ENCODE results near the gene PTX4.
"Not testable (repeated sequence)": the region's sequence is repeated elsewhere in the genome, so short reads cannot be mapped to it uniquely, and the experiment has no call there.

Gene PTX4

DNA sequence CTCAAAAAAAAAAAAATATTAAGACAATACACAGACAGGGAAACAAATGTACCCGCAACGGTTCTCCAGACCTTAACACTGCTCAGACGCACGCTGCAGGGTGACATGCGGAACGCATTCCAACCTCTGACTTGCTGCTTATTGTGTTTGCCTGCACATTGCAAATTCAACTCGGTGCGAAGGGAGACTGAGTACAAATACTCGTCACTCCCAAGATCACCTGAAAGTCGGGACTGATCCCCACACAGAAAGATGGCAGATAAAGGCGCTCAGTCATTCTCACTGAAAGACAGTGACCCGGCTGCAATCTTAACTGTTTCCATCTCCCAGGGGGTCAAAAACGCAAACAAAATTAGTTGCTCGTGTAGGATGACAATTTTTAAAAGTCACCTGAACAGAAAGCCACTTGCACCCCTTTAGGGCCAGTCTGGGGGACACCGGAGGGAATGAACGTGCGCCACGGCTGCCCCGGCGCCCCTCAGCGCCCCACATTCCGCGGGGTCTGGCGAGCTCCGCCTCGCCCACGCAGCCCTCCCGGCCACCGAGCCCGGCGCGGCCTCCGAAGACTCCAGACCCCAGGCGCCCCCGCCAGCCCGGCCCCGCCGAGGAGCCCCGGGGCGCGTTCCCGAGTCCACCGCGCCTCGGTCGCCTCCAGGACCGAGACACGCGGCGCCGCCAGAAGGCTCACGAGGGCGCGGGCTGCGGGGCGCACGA, 14.5 kb downstream of the PTX4 start:
- TF ChIP-seq CTCF (IDR thresholded peaks at IDR 0.05; ENCODE audit: low read depth, low read length) = no peak
- no peak for DNase-seq (ENCODE audit: extremely low read depth, low read depth)

GRCh38 chr16:1472974-1473373, 15.8 kb downstream of the PTX4 start:
- TF ChIP-seq CTCF (IDR thresholded peaks at IDR 0.05; ENCODE audit: low read depth, low read length) = no peak
- DNase-seq (ENCODE audit: extremely low read depth, low read depth) = no peak

DNA sequence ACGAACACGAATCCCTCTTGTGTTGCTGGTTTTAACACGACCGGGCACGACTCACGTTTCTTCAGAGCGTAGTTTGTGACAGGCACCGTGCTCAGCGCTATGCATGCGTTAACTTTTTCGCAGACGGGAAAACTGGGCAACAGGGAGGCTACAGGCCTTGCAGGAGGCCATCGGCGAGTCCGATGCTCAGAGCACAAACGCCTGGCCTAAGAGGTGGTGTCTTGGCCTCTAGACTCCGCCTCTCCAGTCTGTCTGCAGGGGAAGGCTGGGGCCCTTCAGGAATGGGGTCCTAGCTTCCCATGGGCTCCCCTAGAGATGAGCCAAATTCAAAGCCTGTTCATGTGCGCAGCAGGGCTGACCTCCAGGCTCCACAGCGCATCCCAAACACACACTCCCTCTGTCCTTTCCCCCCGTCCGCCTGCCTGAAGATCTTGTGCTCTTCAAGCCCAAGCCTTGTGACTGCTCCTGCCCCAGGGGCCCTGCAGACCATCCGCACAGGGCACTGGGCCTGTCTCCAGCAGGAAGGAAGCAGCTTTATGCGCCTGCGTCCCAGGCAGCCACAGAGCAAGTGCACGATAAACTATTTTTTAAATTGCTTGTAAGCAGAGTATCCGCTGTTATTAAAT, 17.1 kb downstream of the PTX4 start:
- TF ChIP-seq CTCF (IDR thresholded peaks at IDR 0.05; ENCODE audit: low read depth, low read length) = no peak
- no peak for DNase-seq (ENCODE audit: extremely low read depth, low read depth)

GRCh38 chr16:1470481-1471251, 18.1 kb downstream of the PTX4 start:
- no peak for TF ChIP-seq CTCF (IDR thresholded peaks at IDR 0.05; ENCODE audit: low read depth, low read length)
- no peak for DNase-seq (ENCODE audit: extremely low read depth, low read depth)

DNA sequence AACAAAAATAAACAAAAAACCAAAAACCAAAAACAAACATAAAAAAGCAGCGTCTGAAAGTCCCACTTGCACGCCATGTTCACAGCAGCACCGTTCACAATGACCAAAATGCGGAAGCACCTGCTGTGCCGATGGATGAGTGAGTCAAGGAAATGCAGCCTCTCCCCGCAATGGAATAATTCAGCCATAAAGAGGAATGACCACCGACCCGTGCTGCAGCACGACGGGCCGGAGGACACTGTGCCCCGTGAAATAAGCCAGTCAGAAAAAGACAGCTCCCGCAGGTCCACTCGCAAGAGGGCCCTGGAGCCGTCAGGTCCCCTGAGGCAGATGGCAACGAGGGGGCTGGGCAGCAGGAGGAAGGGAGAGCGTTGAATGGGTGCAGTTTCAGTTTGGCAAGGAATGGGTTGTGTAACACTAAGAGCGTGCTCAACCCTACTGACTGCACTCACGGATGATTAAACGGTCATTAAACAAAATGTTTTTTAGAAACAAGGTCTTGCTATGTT, 19.0 kb downstream of the PTX4 start:
- DNase-seq (ENCODE audit: extremely low read depth, low read depth) = no peak
- no peak for TF ChIP-seq CTCF (IDR thresholded peaks at IDR 0.05; ENCODE audit: low read depth, low read length)

DNA sequence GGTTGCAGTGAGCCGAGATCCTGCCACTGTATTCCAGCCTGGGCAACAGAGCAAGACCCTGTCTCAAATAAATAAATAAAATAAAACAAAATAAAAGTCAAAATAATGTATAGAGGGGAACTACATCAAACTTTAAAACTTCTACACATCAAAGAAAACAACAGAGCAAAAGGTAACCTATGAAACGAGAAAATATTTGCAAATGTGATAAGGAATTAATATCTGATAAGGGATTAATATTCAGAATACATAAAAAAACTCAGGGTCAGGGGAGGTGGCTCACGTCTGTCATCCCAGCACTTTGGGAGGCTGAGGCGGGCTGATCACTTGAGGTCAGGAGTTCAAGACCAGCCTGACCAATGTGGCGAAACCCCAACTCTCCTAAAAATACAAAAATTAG, 19.6 kb downstream of the PTX4 start:
- DNase-seq (ENCODE audit: extremely low read depth, low read depth) = not testable (repeated sequence)

DNA sequence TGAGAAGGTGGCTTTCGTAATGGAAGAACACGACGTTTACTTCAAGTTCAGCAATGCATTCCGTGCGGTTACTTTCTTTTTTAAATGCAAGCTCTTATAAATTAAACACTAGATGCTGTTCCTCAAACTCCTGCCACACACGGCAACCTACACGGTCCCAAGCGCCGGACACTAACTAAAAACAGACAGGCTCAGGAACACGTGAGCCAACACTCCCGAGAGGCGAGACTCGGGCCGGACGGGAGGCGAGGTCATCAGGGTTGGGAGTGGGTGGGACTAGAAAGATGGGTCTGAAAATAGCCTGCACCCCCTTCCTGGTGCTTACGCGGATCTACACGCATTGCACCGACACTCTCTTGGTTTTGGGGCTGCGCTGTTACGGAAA, 20.3 kb downstream of the PTX4 start:
- TF ChIP-seq CTCF (IDR thresholded peaks at IDR 0.05; ENCODE audit: low read depth, low read length) = no peak
- DNase-seq (ENCODE audit: extremely low read depth, low read depth) = no peak

All from AG09319 (cell line).